Lung (tissue), 12 donors: ENCODE results near the gene COLEC12. TPM values are rescaled to one million over a fixed set of nuclear protein-coding genes. Genes with fewer than 3 reads are reported as not detected.

Experiments
- ATAC-seq: fragments of 200-7000 bp; cut with Tn5 transposase; one replicate; pipeline ENCODE4 v1.9.1; 2020; ENCODE audit warnings: moderate number of reproducible peaks; ENCODE audit not compliant: insufficient read depth, low FRiP score
- DNase-seq, 3 donors: peaks; one replicate each; pipeline ENCODE4 v3.0.0-alpha.2; 2013 to 2017
- H3K27ac ChIP-seq, 2 donors: one replicate each; pipeline ENCODE4 v1.5.1; 2013; ENCODE audit warnings: mild to moderate bottlenecking in 2 of 2, moderate library complexity in 2 of 2, control low read depth in 1 of 2, inconsistent platforms in 1 of 2, low read depth in 1 of 2, low read length in 1 of 2
- H3K27me3 ChIP-seq, 3 donors: one replicate each; pipeline ENCODE4 v1.5.1; 2013; ENCODE audit warnings: low read length in 2 of 3; ENCODE audit not compliant: control insufficient read depth in 3 of 3, insufficient read depth in 3 of 3
- H3K36me3 ChIP-seq, 4 donors: one replicate each; pipeline ENCODE4 v1.5.1; 2013; ENCODE audit warnings: low read length in 4 of 4, mild to moderate bottlenecking in 1 of 4, moderate library complexity in 1 of 4; ENCODE audit not compliant: control insufficient read depth in 4 of 4, insufficient read depth in 4 of 4
- H3K4me1 ChIP-seq, 5 donors: one replicate each; pipeline ENCODE4 v1.5.1; 2013; ENCODE audit warnings: low read length in 5 of 5, mild to moderate bottlenecking in 2 of 5, moderate library complexity in 1 of 5; ENCODE audit not compliant: control insufficient read depth in 5 of 5, insufficient read depth in 5 of 5
- H3K4me3 ChIP-seq: one replicate; pipeline ENCODE4 v1.5.1; 2013; ENCODE audit warnings: mild to moderate bottlenecking, control low read depth, moderate library complexity
- H3K9ac ChIP-seq, 2 donors: one replicate each; pipeline ENCODE4 v1.5.1; 2013; ENCODE audit warnings: low read length in 2 of 2, control low read depth in 1 of 2; ENCODE audit not compliant: insufficient read depth in 1 of 2
- H3K9me3 ChIP-seq, 4 donors: one replicate each; pipeline ENCODE4 v1.5.1; 2013; ENCODE audit warnings: low read length in 3 of 4, mild to moderate bottlenecking in 1 of 4, moderate library complexity in 1 of 4; ENCODE audit not compliant: control insufficient read depth in 4 of 4, insufficient read depth in 3 of 4
- WGBS, 2 donors: extraction: QIAGEN DNeasy Blood & Tissue Kit; methylation state at CpG; one replicate each; pipeline ENCODE4 v1.1.7; 2013; 5-methylcytosine and 5-hydroxymethylcytosine counted together
- polyA plus RNA-seq, 2 donors: library from polyadenylated mRNA; stranded (reverse); fragments of 200-250 nt; gene quantifications; one replicate each; pipeline ENCODE4 v1.2.1, GENCODE V29; 2013
- total RNA-seq, 2 donors: library from RNA; depleted of rRNA in 1 of 2; stranded (reverse); fragments of >200 nt in 1 of 2; gene quantifications; one replicate each; pipeline ENCODE4 v1.2.1, GENCODE V29; 2014 to 2021
- TF ChIP-seq, protein P1 (sequence below): IDR thresholded peaks from 2 replicates; pipeline ENCODE4 v1.5.1; 2012; ENCODE audit warnings: mild to moderate bottlenecking; ENCODE audit errors: control extremely low read depth, extremely low read depth
- donor health status: control.
- donor health status: control.
- donor health status: Bipolar disorder and iron deficiency.
- donor health status: healthy.
- donor health status: DM: yes; HTN: yes; CAD: no.

The COLEC12 gene
- total and polyA plus RNA-seq, 4 donors: 10.3 to 108 (median 28.1) TPM

- WGBS, 2 donors: 63 to 79% methylated on average over 2 of the region's 2 CpGs
- ATAC-seq: no peak
Observed at GRCh38 chr18:336713-337112, 163.8 kb downstream of the COLEC12 start.

DNA sequence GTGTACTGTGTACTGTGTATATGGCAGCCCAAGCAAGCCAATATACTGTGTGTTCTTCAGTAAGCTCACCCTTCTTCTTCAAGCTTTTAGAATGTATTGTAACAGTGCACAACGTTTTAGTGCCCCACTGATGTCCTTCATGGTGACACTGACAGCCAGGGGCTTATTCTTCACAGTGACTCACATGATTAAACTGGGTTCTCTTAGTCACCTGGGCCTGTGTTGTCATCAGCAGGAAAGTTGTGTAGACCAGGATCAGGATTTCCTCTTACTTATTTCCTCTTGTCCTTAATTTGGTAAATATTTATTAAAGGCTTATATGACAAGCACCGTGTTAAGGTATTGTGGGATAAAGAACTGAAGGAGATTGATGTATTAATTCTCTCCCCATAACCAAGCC, 164.8 kb downstream of the COLEC12 start:
- peaks cover 0 to 21% (median 9%) of the 10 kb centered on the region in 4 donors for H3K36me3 ChIP-seq
- H3K4me3 ChIP-seq: no peak overlapping the region
- H3K27me3 ChIP-seq: no peaks in the 10 kb centered on the region
- no peak overlapping the region for H3K9ac ChIP-seq
- WGBS, 2 donors: 44 to 53% methylated on average over 2 of the region's 2 CpGs
- TF ChIP-seq, protein P1, sequence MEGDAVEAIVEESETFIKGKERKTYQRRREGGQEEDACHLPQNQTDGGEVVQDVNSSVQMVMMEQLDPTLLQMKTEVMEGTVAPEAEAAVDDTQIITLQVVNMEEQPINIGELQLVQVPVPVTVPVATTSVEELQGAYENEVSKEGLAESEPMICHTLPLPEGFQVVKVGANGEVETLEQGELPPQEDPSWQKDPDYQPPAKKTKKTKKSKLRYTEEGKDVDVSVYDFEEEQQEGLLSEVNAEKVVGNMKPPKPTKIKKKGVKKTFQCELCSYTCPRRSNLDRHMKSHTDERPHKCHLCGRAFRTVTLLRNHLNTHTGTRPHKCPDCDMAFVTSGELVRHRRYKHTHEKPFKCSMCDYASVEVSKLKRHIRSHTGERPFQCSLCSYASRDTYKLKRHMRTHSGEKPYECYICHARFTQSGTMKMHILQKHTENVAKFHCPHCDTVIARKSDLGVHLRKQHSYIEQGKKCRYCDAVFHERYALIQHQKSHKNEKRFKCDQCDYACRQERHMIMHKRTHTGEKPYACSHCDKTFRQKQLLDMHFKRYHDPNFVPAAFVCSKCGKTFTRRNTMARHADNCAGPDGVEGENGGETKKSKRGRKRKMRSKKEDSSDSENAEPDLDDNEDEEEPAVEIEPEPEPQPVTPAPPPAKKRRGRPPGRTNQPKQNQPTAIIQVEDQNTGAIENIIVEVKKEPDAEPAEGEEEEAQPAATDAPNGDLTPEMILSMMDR: no peak
- H3K27ac ChIP-seq: peak overlapping the region in 1 of 2 donors; percentile 43
- DNase-seq: no peak
- no peaks in the 10 kb centered on the region for H3K9me3 ChIP-seq
- no peak for ATAC-seq
- peaks cover 0 to 12% (median 4%) of the 10 kb centered on the region in 5 donors for H3K4me1 ChIP-seq

More at GRCh38 chr18:336713-337112, 163.8 kb downstream of the COLEC12 start:
- Histone ChIP-seq H3K9me3 (no peaks in the 10 kb centered on the region), H3K27ac (no peak overlapping the region), H3K27me3 (no peaks in the 10 kb centered on the region), H3K9ac (no peak overlapping the region), H3K4me1 (peaks cover 0 to 12% (median 4%) of the 10 kb centered on the region in 5 donors), H3K4me3 (no peak overlapping the region), H3K36me3 (peaks cover 0 to 24% (median 9%) of the 10 kb centered on the region in 4 donors)
- no peak for DNase-seq
- TF ChIP-seq, protein P1: no peak

- H3K4me1 ChIP-seq: peaks cover 0 to 12% (median 4%) of the 10 kb centered on the region in 5 donors
- no peak overlapping the region for H3K9ac ChIP-seq
- H3K27me3 ChIP-seq: no peaks in the 10 kb centered on the region
- H3K4me3 ChIP-seq: no peak overlapping the region
- no peak for DNase-seq
- no peak overlapping the region for H3K27ac ChIP-seq
- ATAC-seq: no peak
- peaks cover 0 to 23% (median 12%) of the 10 kb centered on the region in 4 donors for H3K36me3 ChIP-seq
- WGBS, 2 donors: 93 to 98% methylated on average over 15 of the region's 15 CpGs
- no peaks in the 10 kb centered on the region for H3K9me3 ChIP-seq
- TF ChIP-seq, protein P1: no peak
Observed at GRCh38 chr18:334575-335132, 165.8 kb downstream of the COLEC12 start.
